Ramos (cell line): ENCODE results near the gene KIF5C.

Experiments used
- in situ Hi-C: fragments of 300-500 bp; cut with MboI; formaldehyde crosslinking; loops from one replicate; pipeline ENCODE4 v1.14.3; 2022; ENCODE audit warnings: low sequenced_read_pairs; ENCODE audit not compliant: unreplicated experiment

KIF5C gene

GRCh38 chr2:149064365-149064841 is 189.4 kb downstream of the KIF5C start:
- in situ Hi-C loops, result no loop called here

- in situ Hi-C loops, result no loop called here
Measured at GRCh38 chr2:149064856-149065630, 190.0 kb downstream of the KIF5C start.

DNA sequence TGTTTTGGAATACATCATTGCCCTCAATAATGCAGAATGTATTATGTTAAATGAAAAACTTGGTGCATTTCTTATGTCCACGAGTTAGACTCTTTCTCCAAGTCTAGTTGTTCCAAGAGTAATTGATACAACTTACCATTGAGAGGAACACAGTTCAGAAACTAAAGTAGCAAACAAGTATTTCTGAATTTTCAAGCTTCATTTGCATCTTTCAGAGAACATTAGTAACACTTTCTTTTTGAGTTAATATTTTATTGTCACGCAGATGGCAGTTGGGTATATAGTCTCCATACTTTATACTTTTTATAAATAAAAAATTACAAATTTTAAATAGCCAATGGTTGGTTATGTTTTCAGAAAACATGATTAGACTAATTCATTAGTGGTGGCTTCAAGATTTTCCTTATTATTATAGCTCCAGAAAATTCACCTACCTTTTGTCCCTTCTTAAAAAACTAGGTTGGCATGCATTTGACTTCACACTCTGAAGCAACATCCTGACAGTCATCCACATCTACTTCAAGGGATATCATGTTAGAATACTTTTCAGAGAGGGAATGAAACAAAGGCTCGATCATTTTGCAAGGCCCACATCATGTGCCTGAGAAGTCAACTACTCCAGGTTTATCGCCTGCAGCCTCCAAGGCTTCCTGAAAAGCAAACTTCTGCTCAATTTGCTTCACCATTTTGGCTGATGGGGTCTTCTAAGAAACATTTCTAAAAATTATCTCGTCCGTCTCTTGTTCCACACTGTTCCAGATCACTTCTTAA is 193.4 kb downstream of the KIF5C start:
- in situ Hi-C loops, result no loop called here

- in situ Hi-C loops, result no loop called here
Measured at GRCh38 chr2:149068996-149069888, 194.2 kb downstream of the KIF5C start.

DNA sequence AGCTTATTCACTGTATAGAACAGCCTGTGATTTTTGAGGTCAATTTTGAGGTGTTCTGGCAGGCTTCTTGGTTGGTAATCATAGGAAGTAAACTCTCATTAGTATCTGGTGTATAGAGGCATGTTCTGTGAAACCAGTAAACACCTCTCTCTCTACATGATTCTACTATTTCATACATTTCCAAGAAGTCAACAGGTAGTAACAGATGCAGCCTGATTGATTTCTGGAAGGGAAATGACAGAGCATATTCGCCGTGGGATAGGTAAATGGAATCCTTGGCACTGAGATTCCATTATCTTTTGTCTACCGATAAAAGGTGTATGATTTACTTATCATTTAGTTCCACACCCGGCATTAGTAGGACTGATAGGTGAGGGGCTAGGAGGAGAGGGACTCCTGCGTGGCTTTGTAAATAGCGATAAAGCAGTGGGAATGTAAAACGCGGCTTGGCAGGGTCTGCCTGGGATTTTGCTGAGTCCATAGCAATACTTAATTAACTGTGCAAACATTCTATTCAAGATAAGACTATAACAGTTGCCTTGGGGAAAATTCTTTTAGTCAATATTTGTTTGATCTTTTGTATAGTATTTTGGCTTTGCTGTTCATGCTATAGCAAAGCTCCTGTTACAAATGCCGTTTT is 195.8 kb downstream of the KIF5C start:
- in situ Hi-C loops, result no loop called here

DNA sequence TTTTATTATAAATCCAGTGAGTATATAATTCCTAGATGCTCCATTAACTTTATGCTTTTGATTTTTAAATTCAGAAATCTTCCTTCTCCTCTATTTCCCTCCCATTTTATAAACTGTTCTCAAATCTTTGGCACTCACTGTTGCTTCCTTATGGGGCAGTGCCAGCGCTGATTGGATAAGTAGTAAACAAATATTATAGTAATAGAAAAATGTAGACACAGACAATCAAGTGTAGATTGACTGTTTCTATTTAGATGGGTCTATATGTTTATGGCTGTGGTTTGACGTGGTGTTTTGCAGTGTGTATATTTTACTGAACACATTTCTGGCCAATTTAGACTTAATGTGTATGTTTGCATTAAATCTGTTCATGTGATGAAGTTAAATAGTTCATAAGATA is 200.1 kb downstream of the KIF5C start:
- in situ Hi-C loops, result no loop called here

DNA sequence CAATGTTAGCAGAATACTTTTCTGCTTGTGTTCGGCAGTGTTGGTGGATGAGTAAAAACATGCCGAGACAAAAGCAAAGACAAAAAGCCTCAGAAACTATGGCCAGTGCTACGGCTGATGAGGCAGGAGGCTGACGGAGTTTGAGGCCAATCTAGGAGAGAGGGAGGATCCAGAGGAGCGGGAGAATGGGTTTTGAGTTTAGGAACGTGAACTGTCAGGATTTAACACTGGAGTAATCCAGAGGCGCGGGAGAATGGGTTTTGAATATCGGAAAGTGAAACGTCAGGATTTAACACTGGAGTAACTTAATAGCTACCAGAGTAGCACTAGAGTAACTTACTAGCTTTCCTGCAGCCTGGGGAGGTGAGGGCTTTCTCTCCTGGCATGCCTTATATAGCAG is 200.8 kb downstream of the KIF5C start:
- in situ Hi-C loops, result no loop called here
